Activated CD4-positive, CD25-positive, alpha-beta regulatory T cell (primary cell): ENCODE data around the gene PWWP2B.
A peak's percentile ranks its signal among the peaks of the same experiment; 100 is the strongest.

Source experiments
- DNase-seq, 4 experiments: peaks; one replicate each; lab custom pipeline; 2025; lab: John Stamatoyannopoulos, UW

The PWWP2B gene

GRCh38 chr10:132397036-132397541 lies at the start of gene PWWP2B:
Gene PWWP2B, plus strand, starts transcription at chr10:132397200. Its CDS starts 27 bp downstream, at chr10:132397227.
- DNase-seq, result peak; percentile 27 to 45 (median 36)

- no peak for DNase-seq
Observed at GRCh38 chr10:132347211-132347930, 49.6 kb upstream of the PWWP2B start.

GRCh38 chr10:132347931-132348267 lies 49.1 kb upstream of the PWWP2B start:
- no peak for DNase-seq

DNA sequence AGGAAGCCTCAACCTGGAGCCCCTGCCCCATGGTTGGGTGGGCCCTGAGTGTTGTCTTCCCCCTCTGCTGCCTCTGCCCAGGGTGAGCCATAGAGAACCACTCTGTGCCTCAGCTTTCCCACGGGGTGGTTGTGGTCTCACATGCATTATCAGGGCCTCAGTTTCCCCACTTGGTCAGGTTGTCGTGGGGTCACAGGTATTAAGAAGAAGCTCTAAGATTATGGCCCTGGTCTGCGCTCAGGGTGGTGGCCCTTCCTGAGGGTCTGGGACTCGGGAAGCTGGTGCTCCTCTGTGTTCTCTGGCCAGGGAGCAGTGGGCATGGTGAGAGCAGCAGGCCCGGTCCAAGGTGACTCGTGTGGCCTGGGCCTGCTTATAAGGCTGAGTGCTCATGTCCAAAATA lies 47.2 kb upstream of the PWWP2B start:
- DNase-seq, result no peak

GRCh38 chr10:132350391-132350790 lies 46.6 kb upstream of the PWWP2B start:
- no peak for DNase-seq

DNA sequence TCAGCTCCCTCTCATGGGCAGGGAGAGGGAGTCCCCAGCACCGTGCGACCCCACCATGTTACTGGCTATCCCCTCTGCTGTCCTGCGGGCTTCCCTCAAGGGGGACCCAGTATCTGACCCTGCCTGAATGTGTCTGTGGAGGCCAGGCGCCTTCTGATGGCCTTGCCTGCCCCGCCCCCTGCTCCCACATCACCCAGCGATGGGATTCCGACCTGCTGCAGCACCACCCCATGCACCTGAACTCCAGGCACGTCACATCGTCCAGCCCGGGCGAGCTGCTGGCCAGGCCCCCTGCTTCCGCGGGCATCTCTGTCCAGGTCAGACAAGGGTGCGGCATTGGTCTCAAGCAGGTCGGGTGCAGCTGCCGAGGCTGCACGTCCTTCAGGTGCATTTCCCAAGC lies 46.1 kb upstream of the PWWP2B start:
- DNase-seq, result no peak

GRCh38 chr10:132351611-132352010 lies 45.4 kb upstream of the PWWP2B start:
- no peak for DNase-seq

DNA sequence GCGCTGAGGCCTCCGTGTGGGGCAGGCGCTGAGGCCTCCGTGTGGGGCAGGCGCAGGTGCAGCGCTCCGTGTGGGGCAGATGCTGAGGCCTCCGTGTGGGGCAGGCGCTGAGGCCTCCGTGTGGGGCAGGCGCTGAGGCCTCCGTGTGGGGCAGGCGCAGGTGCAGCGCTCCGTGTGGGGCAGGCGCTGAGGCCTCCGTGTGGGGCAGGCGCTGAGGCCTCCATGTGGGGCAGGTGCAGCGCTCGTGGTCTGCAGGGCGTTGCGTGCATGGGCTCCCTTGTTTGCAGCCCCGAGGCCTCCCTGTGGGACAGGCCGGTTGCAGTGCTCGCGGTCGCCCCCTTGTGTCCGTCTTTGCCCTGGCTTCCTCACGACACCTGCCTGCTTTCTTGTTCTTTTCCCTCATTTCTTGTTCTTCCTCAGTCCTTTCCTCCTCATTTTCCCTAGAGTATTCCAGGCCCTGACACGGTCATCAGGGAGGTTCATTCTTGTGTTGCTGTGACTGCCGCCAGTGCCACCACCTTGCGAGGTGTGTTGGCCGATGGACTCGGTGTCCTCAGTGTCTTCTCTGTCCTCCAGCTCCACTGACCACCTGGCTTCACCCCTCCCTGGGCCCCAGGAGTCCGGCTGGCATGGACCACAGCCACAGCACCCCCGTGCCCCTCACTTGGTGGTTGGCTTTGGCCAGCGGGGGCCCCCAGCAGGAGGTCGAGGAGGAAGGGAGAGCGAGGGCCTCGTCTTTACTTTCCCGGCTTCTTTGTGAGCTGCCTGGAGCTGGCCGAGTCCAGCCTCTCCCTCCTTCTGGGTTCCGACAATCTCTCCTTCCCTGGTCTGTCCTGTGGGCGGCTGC lies 44.3 kb upstream of the PWWP2B start:
- DNase-seq, result peak; percentile 54 to 73 (median 67)

GRCh38 chr10:132353456-132354355 lies 43.3 kb upstream of the PWWP2B start:
- no peak for DNase-seq

GRCh38 chr10:132354356-132355094 lies 42.5 kb upstream of the PWWP2B start:
- no peak for DNase-seq

- DNase-seq, result no peak
Observed at GRCh38 chr10:132355297-132355696, 41.7 kb upstream of the PWWP2B start.

GRCh38 chr10:132355754-132356153 lies 41.2 kb upstream of the PWWP2B start:
- DNase-seq, result no peak

DNA sequence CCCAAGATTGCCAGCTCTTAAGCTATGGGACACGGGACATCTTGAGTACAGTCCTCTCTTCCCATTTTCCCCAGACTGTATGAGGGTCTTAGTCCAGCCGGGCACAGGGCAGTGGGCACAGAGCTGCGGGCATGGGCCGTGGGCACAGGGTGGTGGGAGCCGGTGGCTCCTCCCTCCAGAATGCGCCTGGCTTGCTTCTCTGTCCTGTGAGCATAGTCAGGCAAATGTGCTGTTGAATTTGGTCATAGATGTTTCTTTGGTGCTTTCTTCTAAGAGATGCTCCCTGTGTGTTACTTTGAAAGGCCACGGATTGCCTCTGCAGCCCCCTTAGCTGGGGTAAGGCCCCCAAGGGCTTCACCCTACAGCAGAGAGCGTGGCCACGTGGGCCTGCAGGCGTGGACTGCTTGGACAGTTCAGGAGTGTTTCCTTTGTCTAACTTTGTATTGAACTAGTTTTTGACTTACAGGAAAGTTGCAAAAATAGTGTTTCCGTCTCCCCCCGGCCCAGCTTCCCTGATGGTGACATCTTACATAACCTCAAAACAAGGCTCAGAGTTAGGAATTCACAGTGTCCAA lies 40.3 kb upstream of the PWWP2B start:
- DNase-seq, result no peak

GRCh38 chr10:132357286-132358058 lies 39.5 kb upstream of the PWWP2B start:
- no peak for DNase-seq

DNA sequence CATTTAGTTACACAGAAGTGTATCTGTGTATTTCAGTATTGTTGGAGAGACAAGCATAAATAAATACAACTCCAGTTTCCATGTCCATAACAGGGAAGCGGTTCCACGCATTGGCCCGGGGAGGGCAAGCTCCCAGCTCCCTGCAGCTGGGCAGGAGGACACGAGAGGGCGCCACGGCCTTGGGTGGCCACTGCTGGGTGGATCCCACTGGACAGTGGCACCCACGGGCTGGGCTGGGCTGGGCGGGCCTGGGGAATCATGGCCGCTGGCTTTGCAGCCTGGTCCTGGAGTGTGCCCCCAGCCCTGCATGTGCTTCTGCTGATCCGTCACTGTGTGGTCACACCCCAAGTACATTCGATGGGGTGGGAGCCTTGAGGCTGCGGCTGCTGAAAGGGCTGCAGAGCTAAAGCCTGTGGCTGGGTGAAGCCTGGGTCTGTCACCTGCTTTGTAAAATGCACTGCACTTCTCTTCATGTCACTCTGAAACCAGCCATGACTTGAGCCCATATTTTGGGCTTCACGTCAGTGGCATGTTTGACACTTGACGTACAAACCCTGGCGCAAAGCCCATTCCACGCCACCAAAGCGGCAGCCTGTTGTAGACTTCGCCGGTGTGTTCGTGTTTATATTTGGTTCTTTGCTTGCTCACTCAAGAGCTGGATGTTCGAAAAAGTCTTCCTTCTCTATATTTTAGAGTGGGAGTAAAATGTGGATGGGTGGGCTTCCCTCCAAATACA lies 37.5 kb upstream of the PWWP2B start:
- no peak for DNase-seq

DNA sequence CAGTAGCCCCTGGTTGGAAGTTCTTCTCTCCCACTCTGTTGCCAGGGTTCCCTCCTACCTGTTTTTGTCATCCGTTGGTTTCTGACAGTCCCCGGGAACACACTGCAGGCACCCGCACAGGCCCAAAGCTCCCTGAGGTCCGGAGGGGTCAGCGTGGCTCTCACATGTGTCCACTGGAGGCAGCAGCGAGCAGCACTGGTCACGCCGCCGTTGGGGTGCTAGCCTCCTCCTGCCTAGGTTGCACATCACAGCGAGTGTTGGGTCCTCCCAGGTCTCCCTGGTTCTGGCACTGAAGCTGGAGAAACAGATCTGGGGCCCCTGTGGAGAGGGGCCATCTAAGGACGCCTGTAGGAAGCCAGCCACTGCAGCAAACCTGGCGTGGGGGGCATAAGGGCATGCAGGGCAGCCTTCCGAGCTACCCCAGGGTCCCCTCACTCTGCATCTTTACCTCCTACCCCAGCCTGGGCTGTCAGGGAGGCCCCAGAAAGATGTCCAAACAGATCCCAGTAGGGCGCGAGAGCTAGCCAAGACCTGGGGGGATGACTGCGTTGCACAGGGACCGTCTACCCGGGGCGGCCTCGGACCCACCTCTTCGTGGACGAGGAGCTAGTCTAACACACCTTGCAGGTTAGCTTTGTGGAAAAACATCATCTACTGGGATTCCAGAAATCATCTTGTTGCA lies 36.1 kb upstream of the PWWP2B start:
- DNase-seq, result peak in 1 of 4 experiments; percentile 20

- no peak for DNase-seq
Observed at GRCh38 chr10:132361581-132362101, 35.4 kb upstream of the PWWP2B start.

- DNase-seq, result no peak
Observed at GRCh38 chr10:132362151-132362611, 34.8 kb upstream of the PWWP2B start.

DNA sequence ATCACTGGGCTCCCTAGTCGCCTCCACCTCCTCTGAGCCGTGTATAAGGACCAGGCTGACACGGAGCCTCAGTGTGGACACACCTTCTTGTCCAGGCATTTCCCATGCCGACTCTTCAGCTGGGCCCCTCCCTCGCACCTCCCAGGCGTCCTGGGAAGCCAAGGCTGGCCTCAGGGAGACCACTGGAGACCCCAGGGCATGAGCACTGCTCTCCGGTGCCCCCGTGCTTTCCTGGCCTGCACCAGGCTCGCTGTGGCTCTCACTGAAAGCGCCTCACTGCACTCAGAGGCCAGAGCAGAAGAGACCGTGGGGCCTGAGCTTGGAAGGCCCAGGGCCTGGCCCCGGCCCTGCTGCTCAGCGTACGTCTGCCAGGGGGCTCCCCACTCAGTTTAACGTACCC lies 33.6 kb upstream of the PWWP2B start:
- no peak for DNase-seq
